HG02943 (cell line): ENCODE measurements around the gene VRK3.

ENCODE experiments used
- ATAC-seq: cut with Tn5 transposase; IDR thresholded peaks from one replicate; pipeline ENCODE4 v1.9.1; 2021; ENCODE audit warnings: mild to moderate bottlenecking, low read depth, moderate library complexity; ENCODE audit not compliant: unreplicated experiment

VRK3 gene

GRCh38 chr19:49937750-49938381, 87.3 kb downstream of the VRK3 start:
- no peak for ATAC-seq

- ATAC-seq = no peak
These were observed 88.6 kb downstream of the VRK3 start for GRCh38 chr19:49936549-49936948.

GRCh38 chr19:49933643-49934042, 91.5 kb downstream of the VRK3 start:
- ATAC-seq = no peak

GRCh38 chr19:49932731-49933131, 92.4 kb downstream of the VRK3 start:
- ATAC-seq = no peak

- ATAC-seq = no peak
These were observed 93.1 kb downstream of the VRK3 start for GRCh38 chr19:49932041-49932451.

- no peak for ATAC-seq
These were observed 93.7 kb downstream of the VRK3 start for GRCh38 chr19:49931293-49932040.

- no peak for ATAC-seq
These were observed 94.6 kb downstream of the VRK3 start for GRCh38 chr19:49930483-49931011.

GRCh38 chr19:49929611-49930482, 95.3 kb downstream of the VRK3 start:
- ATAC-seq = peak; percentile 55

- ATAC-seq = peak; percentile 49
These were observed 96.0 kb downstream of the VRK3 start, which contains the start of the genes ATF5 and NUP62 for GRCh38 chr19:49929121-49929610. Gene ATF5 (plus strand): TSS chr19:49929205. CDS start chr19:49930851, 1,646 bp downstream. Gene NUP62 (minus strand): TSS chr19:49929504. CDS start chr19:49909807, 19,697 bp downstream.

- no peak for ATAC-seq
These were observed 97.5 kb downstream of the VRK3 start for GRCh38 chr19:49927526-49928264.

GRCh38 chr19:49926515-49926914, 98.7 kb downstream of the VRK3 start:
- no peak for ATAC-seq
